Fibroblast of villous mesenchyme (primary cell): ENCODE measurements around the gene MAST4. TPM values are rescaled to one million over a fixed set of nuclear protein-coding genes. Genes with fewer than 3 reads are reported as not detected.
A peak's percentile ranks its signal among the peaks of the same experiment; 100 is the strongest.

Experiments
- DNase-seq: peaks from one replicate; pipeline ENCODE4 v3.0.0-alpha.2; 2010; ENCODE audit warnings: low read depth
- H3K4me3 ChIP-seq: 2 replicates; pipeline ENCODE4 v1.5.1; 2011; ENCODE audit warnings: low read depth, mild to moderate bottlenecking, low read length
- total RNA-seq: library from RNA; depleted of rRNA; stranded (reverse); fragments of >200 nt; gene quantifications from 2 replicates; pipeline ENCODE4 v1.2.3, GENCODE V29; 2012
- TF ChIP-seq, protein P1 (sequence below): IDR thresholded peaks from 2 replicates; pipeline ENCODE4 v1.5.1; 2012; ENCODE audit warnings: low read depth, mild to moderate bottlenecking, low read length; ENCODE audit not compliant: insufficient read depth

MAST4 gene
- total RNA-seq, 1 donor: 8.2 TPM

GRCh38 chr5:66849803-66850202 is 253.6 kb downstream of the MAST4 start:
- peak; percentile 37 for DNase-seq

GRCh38 chr5:66850354-66851075 is 254.3 kb downstream of the MAST4 start:
- TF ChIP-seq, protein P1, sequence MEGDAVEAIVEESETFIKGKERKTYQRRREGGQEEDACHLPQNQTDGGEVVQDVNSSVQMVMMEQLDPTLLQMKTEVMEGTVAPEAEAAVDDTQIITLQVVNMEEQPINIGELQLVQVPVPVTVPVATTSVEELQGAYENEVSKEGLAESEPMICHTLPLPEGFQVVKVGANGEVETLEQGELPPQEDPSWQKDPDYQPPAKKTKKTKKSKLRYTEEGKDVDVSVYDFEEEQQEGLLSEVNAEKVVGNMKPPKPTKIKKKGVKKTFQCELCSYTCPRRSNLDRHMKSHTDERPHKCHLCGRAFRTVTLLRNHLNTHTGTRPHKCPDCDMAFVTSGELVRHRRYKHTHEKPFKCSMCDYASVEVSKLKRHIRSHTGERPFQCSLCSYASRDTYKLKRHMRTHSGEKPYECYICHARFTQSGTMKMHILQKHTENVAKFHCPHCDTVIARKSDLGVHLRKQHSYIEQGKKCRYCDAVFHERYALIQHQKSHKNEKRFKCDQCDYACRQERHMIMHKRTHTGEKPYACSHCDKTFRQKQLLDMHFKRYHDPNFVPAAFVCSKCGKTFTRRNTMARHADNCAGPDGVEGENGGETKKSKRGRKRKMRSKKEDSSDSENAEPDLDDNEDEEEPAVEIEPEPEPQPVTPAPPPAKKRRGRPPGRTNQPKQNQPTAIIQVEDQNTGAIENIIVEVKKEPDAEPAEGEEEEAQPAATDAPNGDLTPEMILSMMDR: no peak
- peak; percentile 26 for DNase-seq
- no peak overlapping the region for H3K4me3 ChIP-seq

More at GRCh38 chr5:66849803-66850202, 253.6 kb downstream of the MAST4 start:
- TF ChIP-seq, protein P1: no peak
- H3K4me3 ChIP-seq: no peak overlapping the region

DNA sequence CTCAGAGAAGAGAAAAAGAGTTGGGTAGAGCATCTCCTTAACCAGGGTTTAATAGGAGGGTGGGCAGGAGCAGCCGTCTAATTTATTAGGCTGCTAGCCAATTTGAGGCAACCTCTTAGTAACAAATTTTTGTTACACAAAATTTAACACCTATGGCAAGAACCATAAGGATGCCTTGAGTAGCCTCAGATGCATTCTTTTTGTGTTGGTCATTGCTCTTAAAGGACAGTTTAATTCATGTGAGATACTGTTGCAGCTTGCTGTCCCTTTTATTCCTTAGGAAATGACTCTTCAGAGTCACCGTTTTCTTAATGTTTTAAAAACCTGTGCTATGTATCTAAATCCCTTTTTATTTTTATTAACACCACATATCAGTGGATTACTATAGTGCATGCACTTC is 255.1 kb downstream of the MAST4 start:
- TF ChIP-seq, protein P1: no peak
- H3K4me3 ChIP-seq: no peak overlapping the region
- DNase-seq: no peak

DNA sequence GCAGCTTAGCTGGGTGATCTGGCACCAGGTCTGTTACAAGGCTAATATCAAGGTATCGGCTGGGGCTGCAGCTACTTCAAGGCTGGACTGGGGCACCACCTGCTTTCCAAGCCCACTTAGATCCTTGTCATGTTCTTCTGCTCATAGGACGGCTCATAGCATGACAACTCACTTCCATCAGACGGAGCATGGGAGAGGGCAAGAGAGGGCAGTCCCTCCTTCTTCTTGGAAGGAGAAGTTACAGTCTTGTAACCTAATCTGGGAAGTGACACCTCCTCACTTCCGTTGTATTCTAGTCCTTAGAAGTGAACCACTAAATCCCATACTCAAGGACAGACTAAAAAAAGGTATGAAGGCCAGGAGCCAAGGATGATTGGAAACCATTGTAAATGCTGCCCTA is 258.2 kb downstream of the MAST4 start:
- TF ChIP-seq, protein P1: no peak
- H3K4me3 ChIP-seq: no peak overlapping the region
- no peak for DNase-seq

DNA sequence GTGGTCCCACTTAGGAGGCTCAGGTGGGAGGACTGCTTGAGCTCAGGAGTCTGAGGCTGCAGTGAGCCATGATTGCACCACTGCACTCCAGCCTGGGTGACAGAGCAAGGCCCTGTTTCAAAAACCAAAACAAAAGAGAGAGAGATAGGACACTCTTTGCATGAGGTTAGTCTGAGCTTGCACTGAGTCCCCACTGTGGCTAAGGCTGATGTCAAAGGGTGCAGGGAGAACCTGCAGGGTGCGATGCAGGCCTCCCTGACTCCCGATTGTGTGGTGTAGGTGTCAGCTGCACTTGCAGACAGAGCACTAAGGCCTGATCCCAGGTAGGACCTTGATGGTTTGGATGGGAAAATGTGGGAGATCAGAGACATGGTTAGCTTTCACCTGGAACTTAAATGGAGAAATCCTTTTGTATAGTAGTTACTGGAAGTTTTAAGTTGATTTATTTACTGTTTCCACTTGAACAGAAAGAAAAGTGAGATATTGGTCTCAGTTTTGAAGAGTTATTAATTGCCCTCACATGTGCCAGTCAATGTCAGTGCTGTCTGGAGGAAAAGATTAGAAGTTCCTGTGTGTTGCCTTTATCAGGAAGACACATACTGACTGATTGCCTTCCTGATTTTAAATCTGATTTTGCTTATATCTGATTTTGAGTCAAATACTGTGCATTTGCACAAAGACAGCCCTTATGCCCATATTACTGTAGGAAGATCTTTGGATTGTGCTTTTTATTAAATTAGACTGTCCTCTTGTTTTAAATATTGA is 260.0 kb downstream of the MAST4 start:
- H3K4me3 ChIP-seq: no peak overlapping the region
- TF ChIP-seq, protein P1: no peak

GRCh38 chr5:66859526-66859925 is 263.3 kb downstream of the MAST4 start:
- no peak overlapping the region for H3K4me3 ChIP-seq
- no peak for DNase-seq
- TF ChIP-seq, protein P1: no peak

More for the DNA sequence above, 260.0 kb downstream of the MAST4 start:
- no peak for DNase-seq
